Spleen (tissue), 13 donors: ENCODE measurements around the gene INHA. TPM values are rescaled to one million over a fixed set of nuclear protein-coding genes. Genes with fewer than 3 reads are reported as not detected.

Experiments used
- DNase-seq: peaks from one replicate; pipeline ENCODE4 v3.0.0-alpha.2; 2020
- H3K27ac ChIP-seq, 8 donors: fragments of 200-600 bp; sonication (generic) in 7 of 8; 1 replicate in 4 of 8; 2 replicates in 4 of 8; pipeline versions ENCODE4 v1.5.0 to v1.8.0; 2016 to 2021; ENCODE audit warnings: inconsistent platforms in 4 of 8, mild to moderate bottlenecking in 4 of 8, moderate library complexity in 1 of 8
- H3K27me3 ChIP-seq, 7 donors: fragments of 200-600 bp; sonication (generic) in 6 of 7; replicated peaks in 1 of 7; 1 replicate in 4 of 7; 2 replicates in 3 of 7; pipeline versions ENCODE4 v1.5.0 to v1.8.0; 2016 to 2021; ENCODE audit warnings: inconsistent platforms in 3 of 7, mild to moderate bottlenecking in 1 of 7
- H3K36me3 ChIP-seq, 6 donors: fragments of 200-600 bp; sonication (generic) in 5 of 6; 1 replicate in 4 of 6; 2 replicates in 2 of 6; pipeline versions ENCODE4 v1.5.0 to v1.8.0; 2016 to 2021; ENCODE audit warnings: inconsistent platforms in 2 of 6
- H3K4me1 ChIP-seq, 6 donors: fragments of 200-600 bp; sonication (generic) in 5 of 6; 1 replicate in 3 of 6; 2 replicates in 3 of 6; pipeline versions ENCODE4 v1.5.0 to v1.8.0; 2016 to 2021; ENCODE audit warnings: inconsistent platforms in 3 of 6
- H3K4me3 ChIP-seq, 8 donors: fragments of 200-600 bp; sonication (generic) in 7 of 8; 1 replicate in 4 of 8; 2 replicates in 4 of 8; pipeline versions ENCODE4 v1.5.0 to v1.8.0; 2016 to 2021; ENCODE audit warnings: inconsistent platforms in 4 of 8, mild to moderate bottlenecking in 4 of 8, moderate library complexity in 2 of 8
- H3K9me3 ChIP-seq, 8 donors: fragments of 200-600 bp; sonication (generic) in 7 of 8; 1 replicate in 4 of 8; 2 replicates in 4 of 8; pipeline versions ENCODE4 v1.5.0 to v1.8.0; 2016 to 2021; ENCODE audit warnings: inconsistent platforms in 4 of 8
- CTCF ChIP-seq, 11 experiments: fragments of 200-600 bp in 7 of 11; fragments of 450-650 bp in 4 of 11; sonication (generic) in 4 of 11; IDR thresholded peaks in 8 of 11; conservative IDR thresholded peaks in 3 of 11; 1 replicate in 7 of 11; 2 replicates in 4 of 11; pipeline versions ENCODE4 v1.4.0 to v1.8.0; 2016 to 2021; ENCODE audit warnings: antibody characterized with exemption in 11 of 11, inconsistent platforms in 4 of 11, mild to moderate bottlenecking in 1 of 11
- POLR2A ChIP-seq, 3 donors: fragments of 450-650 bp; IDR thresholded peaks; one replicate each; pipeline ENCODE4 v1.5.1; 2017; ENCODE audit warnings: antibody characterized with exemption in 3 of 3, mild to moderate bottlenecking in 1 of 3
- POLR2AphosphoS5 ChIP-seq, 3 donors: sonication (generic); formaldehyde crosslinking; IDR thresholded peaks; one replicate each; pipeline ENCODE4 v1.5.1; 2017; ENCODE audit warnings: antibody characterized with exemption in 3 of 3
- WGBS, 5 donors: extraction: QIAGEN DNeasy Blood & Tissue Kit in 3 of 5; methylation state at CpG; one replicate each; pipeline versions ENCODE4 v1.1.5 to v1.1.7; 2013 to 2018; 5-methylcytosine and 5-hydroxymethylcytosine counted together
- intact Hi-C: fragments of 100-400 bp; cut with DNase I; formaldehyde crosslinking; loops from one replicate; pipeline ENCODE4 v1.15.0; 2023; ENCODE audit warnings: low total_unique reads
- long read RNA-seq, 2 donors: transcript quantifications; one replicate each; lab custom pipeline, GENCODE V29; 2026
- polyA plus RNA-seq, 3 donors: library from polyadenylated mRNA; stranded (reverse); fragments of 200-250 nt; gene quantifications; one replicate each; pipeline ENCODE4 v1.2.1, GENCODE V29; 2013
- total RNA-seq, 7 donors: library from RNA; depleted of rRNA in 3 of 7; stranded (reverse); fragments of >200 nt in 3 of 7; fragmentation: NEBNext Ultra II Directional in 4 of 7; extraction: Animal tissue kit (Norgen Biotek cat#: 25700) in 4 of 7; gene quantifications; one replicate each; pipeline versions ENCODE4 v1.1.0 to v1.2.1, GENCODE V29; 2016 to 2021
- donor health status: healthy with polysubstance abuse.
- donor health status: DM: no; HTN: no; CAD: no; lungs with moderate emphysema.
- donor health status: DM: no; HTN: no; CAD: no.
- donor health status: Bipolar disorder and iron deficiency.
- donor health status: healthy.
- donor health status: DM: no; HTN: no; CAD: no.
- donor health status: DM: yes; HTN: yes; CAD: no.

Gene INHA
- total RNA-seq (under 1 TPM in 1 of 7 donors, not detected in 6; 0.46 TPM), polyA plus RNA-seq (under 1 TPM; 0.08 to 0.46 (median 0.16) TPM)
- long read RNA-seq, donor 1 = 0 reads
- long read RNA-seq, donor 2 = 0 reads

- intact Hi-C loops = no loop called here
- peaks cover 0 to 82% (median 21%) of the 10 kb centered on the region in 7 donors for H3K27me3 ChIP-seq
- peak within 1 kb of the TSS in 7 of 8 donors; percentile 38 to 80 (median 75) for H3K27ac ChIP-seq
- DNase-seq = no peak
- WGBS, 5 donors = 75 to 91% (median 87%) methylated on average over 13 of the region's 13 CpGs
- H3K4me3 ChIP-seq = peak within 1 kb of the TSS; percentile 46 to 78 (median 54)
- peaks cover 0 to 4% (median 0%) of the 10 kb centered on the region in 6 donors for H3K36me3 ChIP-seq
- H3K4me1 ChIP-seq = peaks cover 0 to 22% (median 20%) of the 10 kb centered on the region in 6 donors
- TF ChIP-seq CTCF (IDR thresholded peaks at IDR 0.05 in 8 of 11, conservative IDR thresholded peaks at IDR 0.05 in 3 of 11) = no peak
- TF ChIP-seq POLR2AphosphoS5 (IDR thresholded peaks at IDR 0.05) = no peak
- TF ChIP-seq POLR2A (IDR thresholded peaks at IDR 0.05) = no peak
- no peaks in the 10 kb centered on the region for H3K9me3 ChIP-seq
Observed at GRCh38 chr2:219572237-219573001, at the start of gene INHA. Gene INHA, plus strand, starts transcription at chr2:219572310. Its CDS starts 65 bp downstream, at chr2:219572375.

GRCh38 chr2:219523031-219523671 is 49.0 kb upstream of the INHA start:
- Histone ChIP-seq H3K27ac (no peak overlapping the region), H3K4me3 (peak overlapping the region in 3 of 8 donors; percentile 3 to 47 (median 8)), H3K9me3 (no peaks in the 10 kb centered on the region), H3K36me3 (no peaks in the 10 kb centered on the region), H3K4me1 (peaks cover 6 to 28% (median 17%) of the 10 kb centered on the region in 6 donors), H3K27me3 (peaks cover 6 to 100% (median 68%) of the 10 kb centered on the region in 7 donors)
- TF ChIP-seq CTCF (IDR thresholded peaks at IDR 0.05 in 8 of 11, conservative IDR thresholded peaks at IDR 0.05 in 3 of 11) (no peak), POLR2AphosphoS5 (IDR thresholded peaks at IDR 0.05) (no peak), POLR2A (IDR thresholded peaks at IDR 0.05) (no peak)
- intact Hi-C loops = no loop called here
- WGBS, 5 donors = 12 to 20% (median 15%) methylated on average over 12 to 24 of the region's 24 CpGs
- no peak for DNase-seq

- DNase-seq = no peak
- intact Hi-C loops = no loop called here
- peaks cover 6 to 28% (median 17%) of the 10 kb centered on the region in 6 donors for H3K4me1 ChIP-seq
- no peaks in the 10 kb centered on the region for H3K9me3 ChIP-seq
- H3K27ac ChIP-seq = no peak overlapping the region
- TF ChIP-seq POLR2AphosphoS5 (IDR thresholded peaks at IDR 0.05) (no peak), POLR2A (IDR thresholded peaks at IDR 0.05) (no peak), CTCF (IDR thresholded peaks at IDR 0.05 in 8 of 11, conservative IDR thresholded peaks at IDR 0.05 in 3 of 11) (no peak)
- no peaks in the 10 kb centered on the region for H3K36me3 ChIP-seq
- peaks cover 9 to 100% (median 83%) of the 10 kb centered on the region in 7 donors for H3K27me3 ChIP-seq
- H3K4me3 ChIP-seq = no peak overlapping the region
- WGBS, 5 donors = 70 to 96% (median 90%) methylated on average over 1 to 2 of the region's 2 CpGs
Observed at GRCh38 chr2:219524817-219525216, 47.3 kb upstream of the INHA start.
